HepG2 (cell line): Measurements from ENCODE around the gene ZNF8.

ENCODE experiments used
- KAT7 ChIP-seq: IDR thresholded peaks from 2 replicates; pipeline ENCODE4 v1.6.1; 2018; ENCODE audit warnings: borderline replicate concordance, missing compliant biosample characterization
- RNF219 ChIP-seq: sonication (generic); formaldehyde crosslinking; IDR thresholded peaks from 2 replicates; pipeline ENCODE4 v1.5.0; 2020; ENCODE audit warnings: mild to moderate bottlenecking, missing genetic modification reagents

GRCh38 chr19:58345558-58345957 lies 66.8 kb downstream of the ZNF8 start:
- TF ChIP-seq RNF219 (no peak), KAT7 (no peak)
